Fibroblast of lung (primary cell): Measurements from ENCODE around the gene SLC35E4. TPM values are rescaled to one million over a fixed set of nuclear protein-coding genes. Genes with fewer than 3 reads are reported as not detected.
A peak's percentile ranks its signal among the peaks of the same experiment; 100 is the strongest.

Experiments
- DNase-seq, 2 donors: peaks; one replicate each; pipeline versions ENCODE4 v3.0.0 to v3.0.0-alpha.2; 2010; ENCODE audit warnings: low read depth in 2 of 2
- H2AFZ ChIP-seq: 2 replicates; pipeline ENCODE4 v1.5.1; 2012; ENCODE audit warnings: low read length, control low read depth, inconsistent platforms
- H3K27ac ChIP-seq: 2 replicates; pipeline ENCODE4 v1.5.1; 2011; ENCODE audit warnings: low read length, control low read depth; ENCODE audit not compliant: insufficient read depth
- H3K27me3 ChIP-seq: 2 replicates; pipeline ENCODE4 v1.5.1; 2011; ENCODE audit warnings: mild to moderate bottlenecking, low read length; ENCODE audit not compliant: control insufficient read depth, insufficient read depth
- H3K36me3 ChIP-seq: 2 replicates; pipeline ENCODE4 v1.5.1; 2011; ENCODE audit warnings: low read length; ENCODE audit not compliant: control insufficient read depth, insufficient read depth
- H3K4me1 ChIP-seq: 2 replicates; pipeline ENCODE4 v1.5.1; 2011; ENCODE audit warnings: low read length; ENCODE audit not compliant: control insufficient read depth, insufficient read depth; ENCODE audit errors: extremely low read depth
- H3K4me2 ChIP-seq: 2 replicates; pipeline ENCODE4 v1.5.1; 2011; ENCODE audit warnings: low read length, control low read depth; ENCODE audit not compliant: insufficient read depth; ENCODE audit errors: extremely low read depth
- H3K4me3 ChIP-seq, 4 experiments: fragments of 200-600 bp in 1 of 4; sonication (generic) in 1 of 4; replicated peaks in 1 of 4; 2 replicates each; pipeline ENCODE4 v1.5.1; 2011 to 2016; ENCODE audit warnings: low read length in 4 of 4, low read depth in 3 of 4, mild to moderate bottlenecking in 3 of 4, control low read depth in 2 of 4, inconsistent platforms in 1 of 4, mixed read lengths in 1 of 4; ENCODE audit not compliant: insufficient read depth in 1 of 4; ENCODE audit errors: control extremely low read depth in 1 of 4
- H3K79me2 ChIP-seq: 2 replicates; pipeline ENCODE4 v1.5.1; 2012; ENCODE audit warnings: mild to moderate bottlenecking, low read length, inconsistent platforms; ENCODE audit not compliant: control insufficient read depth, insufficient read depth
- H3K9ac ChIP-seq: 2 replicates; pipeline ENCODE4 v1.5.1; 2011; ENCODE audit warnings: mild to moderate bottlenecking, low read length, control low read depth; ENCODE audit not compliant: insufficient read depth
- H3K9me3 ChIP-seq: 2 replicates; pipeline ENCODE4 v1.5.1; 2012; ENCODE audit warnings: low read depth, low read length; ENCODE audit not compliant: control insufficient read depth, insufficient read depth
- H4K20me1 ChIP-seq: 2 replicates; pipeline ENCODE4 v1.5.1; 2011; ENCODE audit warnings: low read length; ENCODE audit not compliant: control insufficient read depth, insufficient read depth; ENCODE audit errors: extremely low read depth
- CTCF ChIP-seq, 2 donors: IDR thresholded peaks in 1 of 2; conservative IDR thresholded peaks in 1 of 2; 1 replicate in 1 of 2; 2 replicates in 1 of 2; pipeline ENCODE4 v1.5.1; 2011 to 2012; ENCODE audit warnings: low read length in 2 of 2, control low read depth in 1 of 2, inconsistent platforms in 1 of 2, low read depth in 1 of 2, mild to moderate bottlenecking in 1 of 2
- EZH2 ChIP-seq: IDR thresholded peaks from 2 replicates; pipeline ENCODE4 v1.5.1; 2012; ENCODE audit warnings: low read length, control low read depth, mild to moderate bottlenecking; ENCODE audit errors: missing control alignments
- polyA plus RNA-seq, 2 donors: library from polyadenylated mRNA; depleted of rRNA in 1 of 2; stranded (reverse) in 1 of 2; unstranded in 1 of 2; fragments of >200 nt; gene quantifications; 2 replicates each; pipeline ENCODE4 v1.2.1, GENCODE V29; 2011 to 2012; ENCODE audit warnings: missing spikeins in 1 of 2
- total RNA-seq: library from RNA; depleted of rRNA; stranded (reverse); fragments of >200 nt; gene quantifications from 2 replicates; pipeline ENCODE4 v1.2.1, GENCODE V29; 2014

The SLC35E4 gene
- total and polyA plus RNA-seq, 2 donors (not counting 1 experiment from before 2014, with no cell fraction given), result 2.0 to 10.1 TPM

GRCh38 chr22:30649430-30650007, 13.9 kb downstream of the SLC35E4 start:
- Histone ChIP-seq H3K9ac (no peak overlapping the region), H2AFZ (peak overlapping the region; percentile 8), H3K27ac (peak overlapping the region; percentile 63), H3K27me3 (no peaks in the 10 kb centered on the region), H3K36me3 (no peaks in the 10 kb centered on the region), H4K20me1 (no peaks in the 10 kb centered on the region), H3K79me2 (no peaks in the 10 kb centered on the region), H3K4me2 (peak overlapping the region; percentile 37), H3K4me3 (no peak overlapping the region), H3K4me1 (peaks cover 6% of the 10 kb centered on the region), H3K9me3 (no peaks in the 10 kb centered on the region)
- peak; percentile 77 to 93 for DNase-seq
- TF ChIP-seq CTCF (conservative IDR thresholded peaks at IDR 0.05 in 1 of 2, IDR thresholded peaks at IDR 0.05 in 1 of 2; ENCODE audit: low read depth in 1 of 2, low read length in 2 of 2) (no peak), EZH2 (no peak)

GRCh38 chr22:30650508-30651116, 15.0 kb downstream of the SLC35E4 start:
- Histone ChIP-seq H3K79me2 (no peaks in the 10 kb centered on the region), H3K27ac (no peak overlapping the region), H2AFZ (no peak overlapping the region), H3K9me3 (no peaks in the 10 kb centered on the region), H3K36me3 (no peaks in the 10 kb centered on the region), H4K20me1 (no peaks in the 10 kb centered on the region), H3K27me3 (no peaks in the 10 kb centered on the region), H3K9ac (no peak overlapping the region), H3K4me2 (no peak overlapping the region), H3K4me1 (peaks cover 6% of the 10 kb centered on the region), H3K4me3 (no peak overlapping the region)
- no peak for TF ChIP-seq EZH2
- no peak for TF ChIP-seq CTCF (conservative IDR thresholded peaks at IDR 0.05 in 1 of 2, IDR thresholded peaks at IDR 0.05 in 1 of 2; ENCODE audit: low read depth in 1 of 2, low read length in 2 of 2)
- DNase-seq, result no peak

- Histone ChIP-seq H3K4me3 (no peak overlapping the region), H3K9me3 (no peaks in the 10 kb centered on the region), H3K79me2 (no peaks in the 10 kb centered on the region), H2AFZ (no peak overlapping the region), H3K9ac (no peak overlapping the region), H4K20me1 (no peaks in the 10 kb centered on the region), H3K27ac (no peak overlapping the region), H3K4me2 (no peak overlapping the region), H3K4me1 (peaks cover 6% of the 10 kb centered on the region), H3K27me3 (no peaks in the 10 kb centered on the region), H3K36me3 (no peaks in the 10 kb centered on the region)
- no peak for TF ChIP-seq EZH2
- TF ChIP-seq CTCF (conservative IDR thresholded peaks at IDR 0.05 in 1 of 2, IDR thresholded peaks at IDR 0.05 in 1 of 2; ENCODE audit: low read depth in 1 of 2, low read length in 2 of 2), result no peak
- no peak for DNase-seq
Measured at GRCh38 chr22:30652852-30653251, 17.3 kb downstream of the SLC35E4 start.
